Frontal cortex (tissue), 4 donors: ENCODE measurements around the gene GSC2. TPM values are rescaled to one million over a fixed set of nuclear protein-coding genes. Genes with fewer than 3 reads are reported as not detected.

ENCODE experiments used
- DNase-seq, 2 donors: peaks; one replicate each; pipeline ENCODE4 v3.0.0; 2012; ENCODE audit warnings: low spot score in 2 of 2
- FAIRE-seq: peaks from 2 replicates; lab custom pipeline; 2012; peaks lifted over from hg19 to GRCh38; lab: Jason Lieb, UNC
- total RNA-seq: library from RNA; depleted of rRNA; stranded (reverse); fragments of >200 nt; gene quantifications from one replicate; pipeline ENCODE4 v1.2.3, GENCODE V29; 2014
- donor health status: control.
- donor health status: control.
- donor health status: control.

Gene GSC2
- total RNA-seq, 1 donor from 2014 or later = not detected

DNA sequence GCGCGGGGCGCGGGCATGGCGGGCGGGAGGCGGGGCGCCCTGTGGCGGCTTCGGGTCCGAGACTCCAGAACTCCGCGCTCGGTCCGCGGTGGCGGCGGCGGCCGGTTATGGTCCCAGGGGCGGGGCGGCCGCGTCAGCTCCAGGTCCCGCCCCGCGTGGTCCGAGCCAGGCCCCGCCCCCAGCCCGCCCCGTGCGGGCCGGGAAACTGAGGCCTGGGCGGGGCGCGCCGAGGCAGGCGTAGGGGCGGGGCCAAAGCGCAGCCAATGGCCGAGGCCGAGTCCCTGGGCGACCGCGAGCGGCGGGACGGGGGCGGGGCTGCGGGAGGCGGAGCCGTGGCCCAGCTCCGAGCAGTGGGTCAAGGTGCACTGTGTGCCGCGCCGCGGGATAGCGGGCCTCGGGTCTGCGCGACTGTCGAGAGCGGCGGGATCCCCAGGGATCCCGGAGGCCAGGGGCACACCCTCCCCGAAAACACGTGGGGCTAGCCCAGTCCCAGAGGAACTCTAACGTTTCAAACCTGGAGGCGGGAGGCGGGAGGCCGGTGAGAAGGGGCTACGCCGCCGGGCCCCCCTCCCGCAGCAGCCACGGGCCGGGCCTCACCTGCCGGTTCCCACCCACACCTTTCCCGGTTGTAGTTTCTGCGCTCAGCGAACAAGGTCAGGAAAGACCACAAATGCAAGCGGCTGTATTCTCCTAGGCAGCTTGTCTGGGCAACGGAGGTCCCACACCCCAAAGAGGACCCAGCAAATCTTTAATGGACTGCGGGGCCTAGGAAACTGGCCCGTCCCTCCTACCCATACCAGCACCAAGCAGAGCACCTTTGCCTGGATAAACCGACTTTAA lies 28.8 kb upstream of the GSC2 start, which contains the start of gene SLC25A1:
Gene SLC25A1 (minus strand): TSS at position 80 of the 840 bp plus-strand sequence. CDS start 63 bp downstream, at position 17.
- peak; percentile 97 to 98 for DNase-seq
- FAIRE-seq = no peak

DNA sequence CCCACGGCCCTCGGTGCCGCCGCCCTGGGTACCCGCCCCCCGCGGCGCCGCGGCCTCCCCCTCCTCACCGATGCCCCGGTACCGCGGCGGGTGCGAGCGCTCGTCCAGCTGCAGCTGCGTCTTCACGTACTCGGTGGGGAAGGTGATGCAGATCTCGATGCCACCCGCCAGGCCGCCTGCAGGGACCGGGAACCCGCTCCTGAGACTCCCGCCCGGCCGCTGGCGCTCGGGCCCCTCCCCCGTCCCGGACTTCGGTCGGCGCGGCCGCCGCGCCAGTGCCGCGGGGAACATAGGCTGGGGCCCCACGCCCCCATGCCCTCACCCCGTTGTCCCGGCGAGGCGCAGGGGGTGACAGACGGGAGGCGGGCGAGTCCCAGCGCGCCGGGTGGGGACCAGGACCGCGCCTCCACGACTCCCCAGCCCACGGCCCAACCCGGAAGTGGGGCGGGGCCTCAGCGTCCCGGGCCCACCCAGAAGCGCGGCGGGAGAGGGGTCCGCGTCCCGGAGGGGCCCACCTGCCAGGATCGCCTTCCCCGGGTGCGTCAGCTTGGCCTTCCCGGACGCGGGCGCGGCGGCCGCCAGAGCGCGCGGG lies 28.1 kb upstream of the GSC2 start:
- DNase-seq = peak; percentile 61 to 63
- FAIRE-seq = no peak

DNA sequence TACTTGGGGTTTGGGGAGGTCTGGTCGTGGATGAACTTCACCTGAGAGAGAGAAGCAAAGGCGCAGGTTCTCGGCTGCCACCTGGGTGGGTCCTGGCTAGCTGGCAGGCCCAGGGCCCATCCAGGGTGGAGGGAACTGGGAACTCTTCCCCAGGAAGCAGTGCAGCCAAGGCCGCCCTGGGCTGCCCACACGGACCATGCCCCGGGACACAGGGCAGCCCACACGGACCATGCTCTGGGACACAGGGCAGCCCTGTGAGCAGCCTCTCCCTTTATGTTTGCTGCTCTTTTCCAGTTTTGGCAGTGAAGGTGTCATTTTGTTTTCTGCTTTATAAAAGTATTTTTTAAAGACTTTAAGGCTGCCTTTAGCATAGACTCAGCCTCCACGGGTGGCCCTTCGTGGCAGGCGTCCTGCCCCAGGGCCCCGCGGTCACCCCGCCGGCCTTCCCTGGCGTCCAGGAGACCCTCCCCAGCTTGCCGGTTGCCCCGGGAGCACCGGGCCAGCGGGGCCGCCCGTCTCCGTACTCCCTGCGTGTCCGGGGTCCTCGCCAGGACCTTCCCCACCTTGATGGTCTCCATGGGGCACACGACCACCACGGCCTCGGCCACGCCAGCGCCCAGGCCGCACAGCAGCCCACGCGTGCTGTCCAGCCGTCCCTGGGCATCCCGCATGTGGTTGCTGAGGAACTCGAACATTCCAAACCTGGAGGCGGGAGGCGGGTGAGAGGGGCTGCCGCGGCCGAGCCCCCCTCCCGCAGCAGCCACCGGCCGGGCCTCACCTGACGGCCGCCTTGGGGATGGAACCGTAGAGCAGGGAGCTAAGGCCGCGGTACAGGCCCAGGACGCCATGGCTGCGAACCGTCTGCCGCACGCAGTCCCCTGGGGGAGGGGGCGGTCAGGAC lies 27.3 kb upstream of the GSC2 start:
- FAIRE-seq (no peak), DNase-seq (no peak)

DNA sequence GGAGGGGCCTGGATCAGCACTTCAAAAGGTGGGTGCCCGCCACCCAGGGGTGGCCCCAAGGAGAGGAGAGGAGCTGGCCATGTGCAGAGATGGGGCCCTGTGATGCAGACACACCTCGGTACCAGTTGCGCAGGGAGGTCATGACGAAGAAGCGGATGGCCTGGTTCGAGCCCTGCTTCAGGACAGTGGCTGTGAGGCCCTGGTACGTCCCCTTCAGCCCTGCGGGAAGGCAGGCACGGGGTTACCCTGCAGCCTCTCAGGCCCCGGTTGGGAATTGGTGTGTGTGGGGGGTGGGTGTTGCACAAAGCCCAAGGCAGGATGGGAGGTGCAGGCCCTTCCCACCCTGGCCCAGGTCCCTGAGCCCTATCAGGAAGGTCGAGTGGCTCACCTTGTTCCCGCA lies 26.6 kb upstream of the GSC2 start:
- FAIRE-seq = no peak
- no peak for DNase-seq

DNA sequence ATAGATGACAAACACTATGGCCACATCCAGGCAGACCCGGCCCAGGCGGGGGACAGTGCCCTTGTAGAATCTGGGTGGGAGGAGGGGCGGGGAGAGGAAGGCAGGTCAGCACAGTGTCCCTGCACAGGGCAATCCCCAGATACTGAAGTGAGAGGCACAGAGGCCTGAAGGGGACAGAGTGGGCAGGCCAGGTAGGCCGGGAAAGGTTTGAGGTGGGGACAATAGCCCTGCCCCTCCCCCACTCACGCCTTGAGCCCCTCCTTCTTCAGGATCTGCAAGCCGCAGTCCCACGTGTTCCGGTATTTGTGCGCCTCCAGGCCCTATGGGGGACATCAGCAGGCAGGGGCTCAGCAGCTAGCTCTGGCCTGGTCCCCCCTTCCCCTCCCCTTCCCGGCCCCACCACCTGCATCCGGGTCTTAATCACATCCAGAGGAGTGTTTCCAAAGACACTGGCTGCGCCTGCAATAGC lies 26.1 kb upstream of the GSC2 start:
- no peak for DNase-seq
- FAIRE-seq = no peak

DNA sequence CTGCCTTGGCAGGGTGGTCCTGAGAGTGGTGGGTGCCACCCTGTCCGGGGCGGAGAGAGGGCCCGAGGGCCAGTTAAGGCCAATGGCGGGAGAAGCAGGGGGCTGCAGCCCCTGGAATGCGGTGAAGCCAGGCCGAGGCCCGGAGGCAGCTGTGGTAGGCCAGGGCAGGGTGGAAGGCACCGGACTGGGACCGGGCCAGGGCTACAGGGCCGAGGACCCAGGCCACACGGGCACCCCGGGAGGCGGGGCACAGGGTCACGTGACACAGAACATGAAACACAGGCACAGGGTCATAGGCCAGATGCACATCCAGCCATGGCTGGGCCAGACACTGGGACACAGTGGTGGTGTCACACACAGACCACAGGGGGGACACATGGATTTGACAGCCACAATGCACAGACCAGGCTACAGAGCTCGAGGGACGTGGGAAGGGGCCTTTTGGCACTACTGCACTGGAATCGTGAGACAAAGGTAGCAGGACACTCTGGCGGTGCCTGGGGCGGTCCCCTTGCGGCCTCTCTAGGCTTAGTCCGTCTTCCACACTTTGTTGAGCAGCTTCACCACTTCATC lies 25.6 kb upstream of the GSC2 start:
- FAIRE-seq (no peak), DNase-seq (no peak)

DNA sequence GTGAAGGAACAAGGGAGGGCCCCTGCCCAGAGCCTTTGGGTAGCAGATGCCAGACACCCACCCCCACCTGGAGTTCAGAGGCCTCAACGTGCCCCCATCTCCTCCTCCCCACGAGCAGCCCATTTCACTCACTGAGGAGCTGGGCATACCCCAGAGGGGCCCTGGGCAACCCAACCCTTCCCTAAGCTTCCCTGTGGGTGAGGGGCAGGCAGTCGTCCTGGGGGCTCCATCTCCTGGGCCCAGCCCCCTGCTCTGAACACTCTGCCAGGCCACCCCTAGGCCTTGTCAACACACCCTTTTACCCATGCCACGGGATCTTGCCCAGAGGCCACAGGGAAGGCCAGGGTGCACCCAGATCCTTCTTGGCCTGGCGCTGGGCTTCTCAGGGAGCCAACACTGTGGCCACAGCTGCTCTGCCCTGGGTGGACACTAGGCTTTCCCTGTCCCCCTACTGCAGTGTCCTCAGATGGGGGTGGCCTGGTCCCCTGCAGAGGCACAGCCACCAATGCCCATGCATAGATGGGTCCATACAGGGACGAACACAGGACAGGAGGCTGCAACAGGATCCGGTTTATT lies 25.0 kb upstream of the GSC2 start:
- FAIRE-seq = no peak
- DNase-seq = no peak

DNA sequence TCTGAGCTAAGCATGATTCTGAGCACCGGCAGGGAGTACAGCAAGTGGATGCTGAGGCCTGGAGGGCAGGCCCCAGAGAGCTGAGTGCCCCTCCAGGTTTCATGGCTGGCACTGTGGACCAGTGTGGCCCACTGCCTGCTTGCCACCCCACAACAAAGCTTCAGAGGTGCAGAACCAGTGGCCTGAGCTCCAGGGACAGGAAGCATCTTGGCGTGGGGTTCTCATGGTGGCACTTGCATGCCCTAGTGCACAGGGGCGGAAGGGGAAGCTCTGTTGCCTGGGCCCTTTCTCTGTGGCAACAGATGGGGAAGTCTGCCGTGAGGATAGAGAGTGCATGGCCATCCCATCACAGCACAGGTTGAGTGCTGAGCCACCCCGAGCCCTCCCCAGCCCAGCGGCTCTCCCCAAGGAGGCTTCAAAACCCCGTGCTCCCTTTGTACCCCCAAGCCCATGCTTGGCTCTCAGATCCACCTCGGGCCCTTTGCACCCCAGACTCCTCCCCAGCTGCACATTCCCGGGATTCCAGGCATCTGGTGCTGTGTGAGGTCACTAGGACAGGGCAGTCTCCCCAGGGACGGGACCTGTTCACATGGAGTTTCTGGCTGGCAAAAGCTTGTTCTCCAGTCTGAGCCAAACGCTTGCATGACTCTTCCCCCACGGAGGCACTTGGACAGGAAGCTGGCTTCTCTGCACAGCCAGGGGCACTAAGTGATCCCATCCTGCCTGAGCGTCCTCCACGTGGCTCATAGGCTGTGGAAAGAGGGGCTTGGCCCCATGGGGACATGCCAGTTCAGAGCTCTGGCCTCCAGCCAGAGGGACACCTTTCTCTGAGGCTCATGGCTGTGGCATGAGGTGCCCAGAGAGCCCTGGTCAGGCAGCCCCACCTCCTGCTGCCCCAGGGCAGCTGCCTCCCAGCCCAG lies 24.3 kb upstream of the GSC2 start:
- FAIRE-seq (no peak), DNase-seq (no peak)

DNA sequence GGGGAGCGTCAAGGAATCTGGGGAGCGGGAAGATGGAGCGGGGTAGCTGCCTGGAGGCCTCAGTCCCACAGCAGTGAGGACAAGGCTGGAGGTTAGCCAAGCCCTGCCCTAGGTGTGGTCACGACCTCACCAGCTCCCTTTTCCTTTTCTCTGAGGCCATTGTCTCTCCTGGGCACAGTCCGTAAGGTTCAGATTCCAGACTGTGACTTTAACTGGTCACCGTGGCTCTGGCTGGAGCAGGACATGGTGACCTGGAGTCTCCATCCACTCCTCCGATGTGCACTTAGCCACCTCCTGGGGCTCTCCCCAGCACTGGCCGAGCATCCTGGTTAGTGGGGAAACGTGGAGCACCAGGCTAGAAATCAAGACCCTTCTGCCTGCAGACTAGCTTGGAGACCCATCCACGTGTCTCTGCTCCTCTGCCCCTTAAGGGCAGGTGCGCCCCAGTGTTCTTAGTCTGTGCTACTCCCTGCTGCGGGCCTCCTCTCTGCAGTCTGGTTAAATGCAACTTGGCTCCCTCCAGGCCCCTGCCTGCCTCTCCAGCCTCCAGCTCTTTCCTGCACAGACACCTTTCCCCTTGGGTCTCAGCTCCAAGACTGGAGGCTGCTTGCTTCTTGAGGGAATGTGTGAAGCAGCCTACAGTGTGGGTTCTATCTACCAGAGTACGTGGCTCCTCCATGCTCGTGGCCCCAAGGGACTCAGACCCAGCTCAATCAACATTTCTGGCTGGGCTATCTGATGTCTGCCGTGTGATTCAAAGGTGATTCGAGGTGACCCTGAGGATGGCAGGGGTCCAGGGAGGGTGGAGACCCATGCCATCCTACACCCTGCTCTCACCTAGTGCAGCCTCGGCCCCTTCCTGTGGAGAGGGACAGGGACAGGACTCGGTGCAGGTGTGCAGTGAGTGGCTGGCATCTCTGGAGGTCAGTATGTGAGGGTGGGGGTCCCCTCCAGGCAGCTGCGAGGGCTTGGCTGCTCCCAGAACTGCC lies 23.2 kb upstream of the GSC2 start:
- FAIRE-seq = no peak
- DNase-seq = no peak

DNA sequence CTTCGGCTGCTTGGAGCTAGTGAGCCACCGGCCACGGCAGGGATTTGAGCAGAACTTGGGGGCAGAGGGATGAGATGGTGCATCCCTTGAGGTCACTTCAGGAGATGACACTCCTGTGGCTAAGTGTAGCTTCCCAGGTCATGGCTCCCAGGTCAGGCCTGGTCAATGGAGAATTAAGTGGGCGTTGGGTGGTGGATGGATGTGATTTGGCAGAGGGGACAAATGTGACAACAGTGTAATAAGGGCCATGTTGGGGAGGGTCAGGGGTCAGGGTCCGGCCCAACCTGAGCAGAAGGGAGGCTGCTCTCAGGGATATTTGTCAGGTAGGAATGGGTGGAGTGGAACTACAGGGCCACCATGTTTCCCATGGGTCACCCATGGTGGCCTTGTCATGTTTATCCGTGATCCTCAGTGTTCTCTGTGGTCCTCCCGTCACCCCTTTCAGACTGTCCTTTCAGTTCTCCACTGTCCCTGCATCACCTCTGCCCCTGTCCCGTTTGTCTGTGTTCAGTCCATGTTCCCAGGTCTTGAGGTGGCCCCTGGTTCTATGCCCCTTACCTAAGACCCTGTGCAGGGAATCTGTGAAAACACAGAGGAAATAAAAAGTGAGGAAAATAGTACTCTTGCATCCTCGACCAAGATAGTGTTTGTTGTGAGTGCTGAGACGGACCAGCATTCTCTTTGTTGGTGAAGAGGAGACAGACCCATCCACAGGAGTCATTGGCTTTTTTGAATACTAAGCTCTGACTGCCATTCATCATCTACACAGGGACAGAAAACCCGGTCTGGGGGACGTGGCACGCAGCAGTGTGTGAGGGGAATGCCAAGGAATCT lies 22.3 kb upstream of the GSC2 start:
- no peak for FAIRE-seq

DNA sequence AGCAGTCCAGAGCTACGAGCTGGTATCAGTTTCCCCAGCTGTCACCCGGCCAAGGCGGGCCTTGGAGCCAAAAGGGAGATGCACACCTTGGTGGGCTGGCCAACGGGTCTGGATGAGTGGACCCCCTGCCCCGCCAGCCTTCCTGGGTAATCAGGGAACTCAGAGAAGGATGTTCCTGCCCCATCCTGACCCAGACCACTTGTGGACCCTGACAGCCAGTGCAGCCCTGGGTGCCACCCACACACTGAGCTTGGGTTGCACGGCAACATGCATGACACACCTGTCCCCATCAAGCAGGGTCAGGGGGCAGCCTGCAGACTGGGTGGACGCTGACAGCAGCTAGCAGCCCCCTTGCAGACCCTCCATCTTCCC lies 19.8 kb upstream of the GSC2 start:
- DNase-seq = no peak

More for the DNA sequence above, 22.3 kb upstream of the GSC2 start:
- DNase-seq = no peak

DNA sequence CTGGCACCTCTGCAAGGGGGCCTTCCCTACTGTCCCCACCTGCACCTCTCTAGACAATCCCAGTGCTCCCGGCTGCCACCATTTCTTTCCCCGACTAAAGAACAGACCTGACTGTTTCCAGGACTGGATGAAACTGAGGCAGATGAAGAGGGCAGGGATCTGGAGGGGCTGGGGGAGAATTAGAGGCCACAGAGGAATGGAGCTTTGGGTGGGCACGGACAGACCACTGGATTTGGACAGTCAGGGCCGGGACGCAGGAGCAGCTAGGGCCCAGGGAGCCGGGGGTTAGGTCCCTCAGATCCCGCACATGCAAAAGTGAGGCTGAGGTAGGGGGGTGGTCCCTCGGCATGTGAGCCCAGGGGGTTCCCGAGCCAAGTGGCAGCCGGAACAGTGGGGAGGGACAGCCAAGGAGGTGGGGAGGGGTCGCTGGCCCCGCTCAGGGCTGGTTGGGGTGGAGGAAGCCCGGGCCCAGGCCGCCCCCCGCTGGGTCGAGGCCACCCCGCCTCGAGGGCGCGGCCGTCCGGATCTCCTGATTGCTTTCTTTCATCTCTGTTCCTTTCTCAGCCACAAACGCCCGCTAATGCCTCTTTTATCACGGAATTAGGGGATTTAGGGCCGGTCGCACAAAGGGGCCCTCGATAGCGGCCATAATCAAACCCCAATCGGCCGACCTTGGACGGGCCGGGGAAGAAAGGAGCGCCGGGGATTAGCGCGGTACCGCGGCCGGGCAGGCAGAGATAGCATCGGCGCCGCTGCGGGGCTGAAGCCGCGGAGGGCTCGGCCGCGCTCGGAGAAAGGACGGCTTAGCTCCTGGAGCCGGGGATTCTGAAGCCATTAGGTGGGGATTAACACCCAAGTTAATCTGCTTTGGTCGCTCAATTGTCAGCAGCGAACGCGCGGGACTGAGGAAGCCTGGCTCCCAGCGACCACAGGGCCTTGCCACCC lies 19.2 kb upstream of the GSC2 start:
- DNase-seq (no peak), FAIRE-seq (no peak)

More for the DNA sequence above, 19.8 kb upstream of the GSC2 start:
- FAIRE-seq = no peak

DNA sequence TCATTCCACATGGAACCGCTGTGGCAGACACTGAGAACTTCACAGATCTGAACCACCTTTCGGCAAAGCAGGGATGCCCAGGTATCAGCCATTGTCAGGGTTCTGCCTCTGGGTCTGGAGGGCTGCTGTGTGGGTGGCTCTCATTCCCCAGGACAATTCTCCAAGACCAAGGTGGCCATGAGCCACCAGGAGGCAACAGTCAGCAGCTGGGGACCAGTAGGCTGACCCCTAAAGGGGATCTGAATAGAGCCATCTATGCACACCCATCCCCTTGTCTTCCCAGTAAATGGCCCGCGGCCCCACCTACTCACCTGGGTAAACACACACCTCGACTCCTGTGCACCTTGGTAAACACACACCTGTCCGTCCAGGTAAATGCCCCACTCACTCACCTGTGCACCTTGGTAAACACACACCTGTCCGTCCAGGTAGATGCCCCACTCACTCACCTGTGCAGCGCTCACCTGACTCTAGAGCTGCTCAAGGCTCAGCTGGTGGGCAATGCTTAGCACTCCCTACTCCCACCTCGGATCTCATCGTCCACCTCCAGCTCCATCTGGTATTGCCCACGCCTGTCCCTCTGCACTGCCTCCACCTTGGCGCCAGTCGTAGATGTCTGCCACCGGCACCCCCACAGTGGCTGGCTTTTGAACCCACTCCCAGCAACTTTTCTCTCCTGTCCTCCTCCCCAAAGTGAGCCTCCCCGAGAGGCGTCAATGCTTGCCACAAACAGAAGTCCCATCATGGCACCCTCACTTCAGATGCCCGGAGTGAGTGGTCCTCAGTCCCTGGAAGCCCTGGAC lies 18.2 kb upstream of the GSC2 start:
- no peak for DNase-seq
- FAIRE-seq = no peak

DNA sequence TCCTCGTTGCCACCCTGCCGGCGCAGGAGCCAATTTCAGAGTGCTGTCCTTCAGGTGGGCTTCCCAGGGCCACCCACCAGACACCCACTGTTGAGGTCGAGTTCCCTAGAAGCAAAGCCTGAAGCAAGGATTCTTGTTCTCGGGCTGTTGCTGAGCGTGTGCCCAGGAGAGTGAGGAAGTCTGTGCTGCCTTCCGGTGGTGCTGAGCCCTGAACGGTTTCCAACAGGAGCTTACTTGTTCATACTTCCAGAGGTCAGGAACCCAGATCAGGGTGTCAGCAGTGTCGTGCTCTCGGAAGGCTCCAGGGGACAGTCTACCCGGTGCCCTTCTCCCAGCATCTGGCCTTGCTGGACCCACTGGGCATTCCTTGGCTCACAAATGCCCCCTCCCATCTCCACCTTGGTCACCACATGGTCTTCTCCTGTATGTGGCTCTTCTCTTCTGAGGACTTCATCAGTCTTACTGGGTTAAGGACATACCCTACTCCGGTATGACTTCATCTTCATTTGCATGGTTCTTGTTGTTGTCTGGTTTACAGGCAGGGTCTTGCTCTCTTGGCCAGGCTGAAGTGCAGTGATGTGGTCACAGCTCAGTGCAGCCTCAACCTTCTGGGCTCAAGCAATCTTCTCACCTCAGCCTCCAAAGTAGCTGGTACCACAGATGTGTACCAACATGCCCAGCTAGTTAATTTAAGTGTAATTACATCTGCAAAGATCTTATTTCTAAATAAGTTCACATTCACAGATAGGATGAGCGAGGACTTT lies 17.2 kb upstream of the GSC2 start:
- FAIRE-seq (no peak), DNase-seq (no peak)
